HG02678 (cell line): Measurements from ENCODE around the gene SPNS3.

Source experiments
- ATAC-seq: cut with Tn5 transposase; IDR thresholded peaks from one replicate; pipeline ENCODE4 v1.9.1; 2021; ENCODE audit warnings: mild to moderate bottlenecking, moderate library complexity; ENCODE audit not compliant: unreplicated experiment

SPNS3 gene, protein sequence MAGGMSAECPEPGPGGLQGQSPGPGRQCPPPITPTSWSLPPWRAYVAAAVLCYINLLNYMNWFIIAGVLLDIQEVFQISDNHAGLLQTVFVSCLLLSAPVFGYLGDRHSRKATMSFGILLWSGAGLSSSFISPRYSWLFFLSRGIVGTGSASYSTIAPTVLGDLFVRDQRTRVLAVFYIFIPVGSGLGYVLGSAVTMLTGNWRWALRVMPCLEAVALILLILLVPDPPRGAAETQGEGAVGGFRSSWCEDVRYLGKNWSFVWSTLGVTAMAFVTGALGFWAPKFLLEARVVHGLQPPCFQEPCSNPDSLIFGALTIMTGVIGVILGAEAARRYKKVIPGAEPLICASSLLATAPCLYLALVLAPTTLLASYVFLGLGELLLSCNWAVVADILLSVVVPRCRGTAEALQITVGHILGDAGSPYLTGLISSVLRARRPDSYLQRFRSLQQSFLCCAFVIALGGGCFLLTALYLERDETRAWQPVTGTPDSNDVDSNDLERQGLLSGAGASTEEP

DNA sequence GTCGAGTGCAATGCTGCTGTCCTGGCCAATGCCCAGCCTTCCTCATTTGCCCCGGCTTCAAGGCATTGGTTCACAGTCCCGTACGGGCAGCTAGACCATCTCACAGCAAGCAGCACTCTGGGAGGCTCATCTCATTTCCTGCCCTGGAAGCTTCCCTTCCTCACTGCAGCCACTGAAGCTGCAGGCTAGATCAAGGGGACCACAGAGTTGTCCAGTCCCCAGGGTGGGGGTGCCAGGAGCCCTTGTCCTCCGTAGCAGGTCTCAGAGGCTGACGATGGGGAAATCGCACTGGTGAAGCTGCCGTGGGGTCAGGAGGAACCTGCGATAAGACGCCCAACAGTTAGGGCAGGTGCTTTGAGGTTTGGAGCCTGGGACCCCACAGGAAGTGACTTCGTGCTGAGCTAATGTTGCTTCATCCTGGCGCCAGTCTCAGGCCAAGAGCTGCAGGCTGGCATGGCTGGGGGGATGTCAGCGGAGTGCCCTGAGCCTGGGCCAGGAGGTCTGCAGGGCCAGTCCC lies at the start of gene SPNS3:
SPNS3 (plus strand) TSS at position 426 of the 517 bp plus-strand sequence; CDS start at position 454, 28 bp downstream.
- ATAC-seq, result no peak

- no peak for ATAC-seq
Observed at GRCh38 chr17:4386406-4386805, 47.3 kb upstream of the SPNS3 start.

DNA sequence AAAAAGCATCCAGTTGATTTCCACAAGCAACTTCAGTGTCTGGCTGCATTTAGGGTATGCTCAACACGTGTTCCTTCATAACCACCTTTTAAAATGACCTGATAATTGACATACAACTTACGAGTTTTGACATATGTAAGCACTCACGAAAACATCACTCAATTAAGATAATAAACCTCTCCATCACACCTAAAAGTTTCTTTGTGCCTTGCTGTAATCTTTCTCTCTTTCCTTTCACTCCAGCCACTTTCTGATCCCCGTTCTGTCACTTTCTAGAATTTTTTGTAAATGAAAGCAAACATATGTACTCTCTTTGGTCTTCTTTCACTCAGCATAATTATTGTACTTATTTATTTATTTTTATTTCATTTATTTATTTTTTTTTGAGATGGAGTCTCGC lies 46.6 kb upstream of the SPNS3 start:
- ATAC-seq, result no peak

DNA sequence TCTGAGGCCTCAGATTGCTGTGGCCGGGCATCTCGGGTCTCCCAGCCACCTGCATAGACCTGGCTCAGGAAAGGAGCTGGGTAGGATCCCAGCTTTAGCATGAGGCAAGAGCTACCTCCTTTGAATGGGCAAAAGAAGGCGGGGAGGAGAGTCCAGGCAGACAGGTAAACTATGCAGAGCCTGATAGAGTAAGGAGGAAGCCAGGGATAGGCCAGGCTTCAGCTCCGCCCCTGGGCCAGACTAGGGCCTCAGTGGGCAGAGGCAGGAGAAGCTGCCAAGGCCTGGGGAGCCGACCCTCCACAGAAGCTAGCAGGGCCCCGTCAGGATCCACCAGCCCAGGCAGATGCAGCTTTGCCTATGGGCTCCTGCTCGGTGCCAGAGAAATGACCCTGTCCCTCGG lies 44.7 kb upstream of the SPNS3 start:
- ATAC-seq, result no peak

GRCh38 chr17:4393806-4394205 lies 39.9 kb upstream of the SPNS3 start:
- no peak for ATAC-seq

- ATAC-seq, result no peak
Observed at GRCh38 chr17:4394208-4395110, 39.3 kb upstream of the SPNS3 start.

DNA sequence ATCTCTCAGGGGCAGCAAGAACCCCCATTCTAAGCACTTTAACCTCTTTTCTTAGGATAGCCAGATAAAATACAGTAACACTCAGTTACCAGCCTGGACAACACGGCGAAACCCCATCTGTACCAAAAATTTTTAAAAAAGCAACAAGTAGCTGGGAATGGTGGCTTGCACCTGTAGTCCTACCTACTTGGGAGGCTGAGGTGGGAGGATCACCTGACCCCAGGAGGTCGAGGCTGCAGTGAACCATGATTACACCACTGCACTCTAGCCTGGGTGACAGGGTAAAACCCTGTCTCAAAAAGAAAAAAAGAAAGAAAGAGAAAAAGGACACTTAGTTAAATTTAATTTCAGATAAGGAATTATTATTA lies 38.6 kb upstream of the SPNS3 start:
- ATAC-seq, result no peak

GRCh38 chr17:4397840-4398239 lies 35.9 kb upstream of the SPNS3 start:
- ATAC-seq, result no peak

DNA sequence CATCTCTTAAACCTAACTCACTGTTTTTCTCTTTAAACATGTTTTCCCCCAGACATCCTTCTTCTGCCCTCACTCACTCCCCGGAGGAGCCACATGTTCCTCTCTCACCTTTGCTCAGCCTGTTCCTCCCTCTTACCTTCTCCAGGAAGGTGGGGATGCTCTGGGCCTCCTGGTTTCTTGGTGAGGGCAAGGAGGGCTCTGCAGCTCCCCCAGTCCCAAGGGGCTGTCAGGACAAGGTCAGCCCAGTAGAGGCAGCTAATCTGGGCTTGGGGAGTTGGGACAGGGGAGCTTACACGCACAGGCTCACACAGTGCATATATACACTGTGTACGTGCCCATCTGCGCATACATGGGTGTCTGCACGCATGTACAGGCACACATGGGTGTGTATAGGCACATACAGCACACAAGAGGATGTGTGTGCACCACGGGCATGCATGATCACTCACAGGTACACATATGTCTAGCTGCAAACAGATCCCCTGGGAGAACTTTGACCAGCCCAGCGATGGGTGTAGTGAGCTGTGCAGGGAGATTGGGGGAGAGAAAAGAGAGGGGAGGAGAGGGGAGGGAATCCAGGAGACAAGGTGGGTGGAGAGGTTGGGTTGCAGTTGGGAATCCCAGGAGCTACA lies 28.6 kb upstream of the SPNS3 start:
- ATAC-seq, result no peak

DNA sequence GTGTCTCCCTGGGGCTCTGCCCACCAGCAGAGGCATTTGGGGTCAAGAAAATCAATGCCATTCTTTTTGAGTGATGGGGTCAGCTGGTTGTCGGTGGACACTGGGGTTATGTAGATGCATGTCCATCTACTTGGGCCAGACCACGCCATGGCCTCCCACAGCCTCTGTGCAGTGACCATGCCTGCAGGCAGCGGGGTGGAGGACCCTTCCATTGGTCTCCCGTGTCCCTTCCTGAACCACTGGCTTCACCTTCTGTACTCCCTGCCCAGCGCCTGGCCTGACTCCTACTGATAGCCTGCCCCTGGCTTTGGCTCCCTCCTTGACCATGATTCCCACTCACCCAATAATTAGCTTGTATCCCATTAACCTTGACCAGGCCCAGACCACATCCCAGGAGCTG lies 28.0 kb upstream of the SPNS3 start:
- ATAC-seq, result no peak

GRCh38 chr17:4406386-4406785 lies 27.4 kb upstream of the SPNS3 start:
- ATAC-seq, result no peak

- ATAC-seq, result no peak
Observed at GRCh38 chr17:4407216-4407615, 26.5 kb upstream of the SPNS3 start.

DNA sequence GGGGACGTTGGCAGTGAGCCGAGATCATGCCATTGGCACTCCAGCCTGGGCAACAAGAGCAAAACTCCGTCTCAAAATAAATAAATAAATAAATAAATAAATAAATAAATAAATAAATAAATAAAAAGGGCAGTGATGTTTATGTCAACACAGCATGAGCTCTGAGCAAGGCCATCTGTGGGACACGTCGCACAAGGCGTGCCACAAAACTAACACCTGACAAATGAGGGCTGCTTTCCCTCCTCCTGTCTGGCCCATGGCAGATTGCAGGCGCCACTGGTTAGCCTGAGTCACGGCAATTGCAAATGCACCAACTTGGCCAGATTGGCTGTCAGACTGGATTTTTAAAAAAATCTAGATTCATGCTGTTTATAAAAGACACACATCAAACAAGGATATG lies 25.9 kb upstream of the SPNS3 start:
- no peak for ATAC-seq

DNA sequence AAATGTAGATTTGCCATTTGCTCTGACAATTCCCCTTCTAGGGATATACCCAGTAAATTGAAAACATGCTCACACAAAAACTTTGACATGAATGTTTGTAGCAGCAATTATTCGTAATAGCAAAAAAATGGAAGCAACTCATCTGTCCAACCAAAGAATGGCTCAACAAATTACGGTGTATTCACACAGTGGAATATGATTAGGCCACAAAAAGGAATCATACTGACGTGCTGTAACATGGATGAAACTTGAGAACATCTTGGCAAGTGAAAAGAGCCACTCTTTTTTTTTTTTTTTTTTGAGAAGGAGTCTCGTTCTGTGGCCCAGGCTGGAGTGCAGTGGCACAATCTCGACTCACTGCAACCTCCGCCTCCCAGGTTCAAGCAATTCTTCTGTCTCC lies 24.1 kb upstream of the SPNS3 start:
- ATAC-seq, result no peak

DNA sequence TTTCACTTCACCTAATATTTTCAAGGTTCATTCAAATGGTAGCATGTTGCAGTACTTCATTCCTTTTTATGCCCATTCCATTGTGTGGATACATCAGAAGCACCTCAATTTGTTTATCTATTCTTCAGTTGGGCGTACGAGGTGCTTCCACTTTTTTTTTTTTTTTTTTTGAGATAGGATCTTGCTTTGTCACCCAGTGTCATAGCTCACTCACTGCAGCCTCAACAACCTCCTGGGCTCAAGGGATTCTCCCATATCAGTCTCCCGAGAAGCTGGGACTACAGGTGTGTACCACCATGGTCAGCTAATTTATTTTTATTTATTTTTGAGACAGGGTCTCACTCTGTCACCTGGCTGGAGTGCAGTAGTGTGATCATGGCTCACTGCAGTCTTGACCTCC lies 22.5 kb upstream of the SPNS3 start:
- ATAC-seq, result no peak

DNA sequence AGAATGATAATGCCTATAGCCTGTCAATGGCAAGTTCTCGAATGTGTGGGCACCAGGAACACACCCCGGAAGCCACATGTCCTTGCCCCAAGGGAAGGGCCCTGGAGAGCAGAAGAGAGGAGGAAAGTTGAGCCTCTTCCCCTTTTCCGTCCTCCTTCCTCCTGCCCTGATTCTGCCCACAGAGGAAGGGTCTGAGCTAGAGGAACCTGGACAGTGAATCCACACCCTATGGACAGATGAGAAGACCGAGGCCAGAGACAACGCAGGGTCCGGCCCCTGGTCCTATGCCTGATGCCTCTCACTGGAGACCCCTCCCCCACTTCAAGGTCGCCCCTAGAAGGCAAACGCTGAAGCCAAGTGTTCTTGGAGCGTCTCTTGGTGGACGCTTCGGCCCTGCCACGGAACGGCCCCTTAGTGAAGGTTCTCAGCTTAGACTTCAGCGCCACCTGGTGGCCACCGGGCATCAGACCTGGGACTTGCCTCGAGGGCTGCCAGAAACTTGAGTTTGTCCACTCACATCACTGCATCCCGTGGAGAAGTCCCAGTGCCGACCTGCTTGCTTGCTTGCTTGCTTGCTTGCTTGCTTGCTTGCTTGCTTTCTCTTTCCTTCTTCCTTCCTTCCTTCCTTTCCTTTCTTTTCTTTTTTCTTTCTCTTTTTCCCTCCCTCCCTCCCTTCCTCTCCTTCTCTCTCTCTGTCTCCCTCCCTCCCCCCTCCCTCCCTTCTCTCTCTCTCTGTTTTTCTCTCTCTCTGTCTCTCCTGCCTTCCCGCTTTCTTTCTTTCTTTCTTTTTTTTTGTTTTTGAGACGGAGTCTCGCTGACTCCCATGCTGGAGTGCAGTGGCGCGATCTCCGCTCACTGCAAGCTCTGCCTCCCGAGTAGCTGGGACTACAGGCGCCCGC lies 20.6 kb upstream of the SPNS3 start:
- no peak for ATAC-seq

DNA sequence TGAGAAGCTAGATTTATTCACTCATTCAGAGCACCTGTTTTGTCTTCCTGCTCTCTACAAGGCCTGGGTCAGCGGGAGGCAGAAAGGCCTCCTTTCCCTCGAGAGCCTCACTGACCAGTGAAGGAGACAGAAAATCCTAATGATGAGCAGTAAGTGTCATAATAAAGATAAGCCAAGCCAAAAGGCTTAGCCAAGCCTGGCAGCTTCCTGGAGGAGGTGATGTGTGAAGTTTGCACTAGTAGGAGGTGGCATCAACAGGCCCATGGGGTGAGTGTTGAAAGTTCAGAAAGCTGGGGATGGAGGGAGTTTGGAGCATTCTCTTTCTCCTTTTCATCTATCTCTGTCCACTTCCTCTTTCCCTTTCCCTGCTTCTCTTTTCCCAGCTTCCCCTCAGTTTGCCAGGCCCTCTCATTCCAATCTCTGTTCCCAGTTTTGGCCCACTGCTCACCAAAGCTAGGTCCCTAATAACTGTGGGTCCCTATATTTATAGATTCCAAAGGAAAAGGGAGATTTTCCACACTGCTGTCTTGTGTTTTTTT lies 16.5 kb upstream of the SPNS3 start:
- no peak for ATAC-seq

GRCh38 chr17:4420692-4421131 lies 13.0 kb upstream of the SPNS3 start:
- no peak for ATAC-seq

DNA sequence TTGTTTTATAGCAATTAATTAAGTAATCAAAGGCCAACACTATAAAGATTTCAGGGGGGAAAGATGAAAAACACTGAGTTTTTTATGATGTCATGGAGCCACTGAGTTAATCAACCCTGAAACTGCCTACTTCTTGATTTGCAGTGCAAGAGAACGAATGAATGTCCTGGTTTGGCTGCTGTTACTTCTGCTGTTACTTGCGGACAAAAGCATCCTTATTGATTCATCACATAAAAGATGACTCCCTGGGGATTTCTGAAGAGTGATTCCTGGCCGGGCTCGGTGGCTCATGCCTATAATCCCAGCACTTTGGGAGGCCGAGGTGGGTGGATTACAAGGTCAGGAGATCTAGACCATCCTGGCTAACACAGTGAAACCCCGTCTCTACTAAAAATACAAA lies 10.9 kb upstream of the SPNS3 start:
- no peak for ATAC-seq

- no peak for ATAC-seq
Observed at GRCh38 chr17:4425398-4425797, 8.3 kb upstream of the SPNS3 start.
